ENCODE results near the gene DUSP1. TPM values are rescaled to one million over a fixed set of nuclear protein-coding genes. Genes with fewer than 3 reads are reported as not detected.

DUSP1 gene
- total and polyA plus RNA-seq, 9 of the 15 experiments (the other 6 are each of a cell fraction or from before 2014, with no cell fraction given): 2.1 to 14.2 (median 8.5) TPM

GRCh38 chr5:172770675-172771438 is at the start of gene DUSP1 (continued):
- TF ChIP-seq, protein P1, sequence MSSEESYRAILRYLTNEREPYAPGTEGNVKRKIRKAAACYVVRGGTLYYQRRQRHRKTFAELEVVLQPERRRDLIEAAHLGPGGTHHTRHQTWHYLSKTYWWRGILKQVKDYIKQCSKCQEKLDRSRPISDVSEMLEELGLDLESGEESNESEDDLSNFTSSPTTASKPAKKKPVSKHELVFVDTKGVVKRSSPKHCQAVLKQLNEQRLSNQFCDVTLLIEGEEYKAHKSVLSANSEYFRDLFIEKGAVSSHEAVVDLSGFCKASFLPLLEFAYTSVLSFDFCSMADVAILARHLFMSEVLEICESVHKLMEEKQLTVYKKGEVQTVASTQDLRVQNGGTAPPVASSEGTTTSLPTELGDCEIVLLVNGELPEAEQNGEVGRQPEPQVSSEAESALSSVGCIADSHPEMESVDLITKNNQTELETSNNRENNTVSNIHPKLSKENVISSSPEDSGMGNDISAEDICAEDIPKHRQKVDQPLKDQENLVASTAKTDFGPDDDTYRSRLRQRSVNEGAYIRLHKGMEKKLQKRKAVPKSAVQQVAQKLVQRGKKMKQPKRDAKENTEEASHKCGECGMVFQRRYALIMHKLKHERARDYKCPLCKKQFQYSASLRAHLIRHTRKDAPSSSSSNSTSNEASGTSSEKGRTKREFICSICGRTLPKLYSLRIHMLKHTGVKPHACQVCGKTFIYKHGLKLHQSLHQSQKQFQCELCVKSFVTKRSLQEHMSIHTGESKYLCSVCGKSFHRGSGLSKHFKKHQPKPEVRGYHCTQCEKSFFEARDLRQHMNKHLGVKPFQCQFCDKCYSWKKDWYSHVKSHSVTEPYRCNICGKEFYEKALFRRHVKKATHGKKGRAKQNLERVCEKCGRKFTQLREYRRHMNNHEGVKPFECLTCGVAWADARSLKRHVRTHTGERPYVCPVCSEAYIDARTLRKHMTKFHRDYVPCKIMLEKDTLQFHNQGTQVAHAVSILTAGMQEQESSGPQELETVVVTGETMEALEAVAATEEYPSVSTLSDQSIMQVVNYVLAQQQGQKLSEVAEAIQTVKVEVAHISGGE (CRISPR knock-in tag; IDR thresholded peaks at IDR 0.05): peak in 2 of 3 experiments; percentile 27 to 78; a peak in 2 of 6 replicates
- TF ChIP-seq CBX8 (IDR thresholded peaks at IDR 0.05; ENCODE audit: borderline replicate concordance, extremely low read depth, low read depth, low read length, poor library complexity, severe bottlenecking) (no peak), RAD51 (IDR thresholded peaks at IDR 0.05; ENCODE audit: borderline replicate concordance, low read depth) (peak; percentile 96), PTRF (tag; IDR thresholded peaks at IDR 0.05) (no peak), ZFPM2 (CRISPR knock-in tag; IDR thresholded peaks at IDR 0.05) (no peak), ZNF75A (CRISPR knock-in tag; IDR thresholded peaks at IDR 0.05) (no peak), GABPA (tag; conservative IDR thresholded peaks at IDR 0.05; ENCODE audit: low read depth) (no peak; the same call in 1 of the 2 replicates), L3MBTL2 (IDR thresholded peaks at IDR 0.05) (peak; percentile 95), FOSL1 (tag; conservative IDR thresholded peaks at IDR 0.05) (peak; percentile 83), NR1H2 (CRISPR knock-in tag; IDR thresholded peaks at IDR 0.05) (no peak), TCF15 (CRISPR knock-in tag; IDR thresholded peaks at IDR 0.05) (no peak), ZNF121 (CRISPR knock-in tag; conservative IDR thresholded peaks at IDR 0.05) (no peak), RUNX1 (IDR thresholded peaks at IDR 0.05; ENCODE audit: low read depth) (no peak), MXD1 (CRISPR knock-in tag; IDR thresholded peaks at IDR 0.05; ENCODE audit: borderline replicate concordance, poor library complexity, severe bottlenecking) (no peak), LEF1 (IDR thresholded peaks at IDR 0.05) (no peak), SETDB1 (IDR thresholded peaks at IDR 0.05; ENCODE audit: low read length) (no peak), NR3C1 (CRISPR knock-in tag; IDR thresholded peaks at IDR 0.05) (peak; percentile 43), NR4A1 (CRISPR knock-in tag; IDR thresholded peaks at IDR 0.05) (no peak), NR4A1 (tag; IDR thresholded peaks at IDR 0.05) (peak; percentile 72), CREB3 (tag; conservative IDR thresholded peaks at IDR 0.05; ENCODE audit: low read depth) (no peak)
- TF ChIP-seq, protein P2, sequence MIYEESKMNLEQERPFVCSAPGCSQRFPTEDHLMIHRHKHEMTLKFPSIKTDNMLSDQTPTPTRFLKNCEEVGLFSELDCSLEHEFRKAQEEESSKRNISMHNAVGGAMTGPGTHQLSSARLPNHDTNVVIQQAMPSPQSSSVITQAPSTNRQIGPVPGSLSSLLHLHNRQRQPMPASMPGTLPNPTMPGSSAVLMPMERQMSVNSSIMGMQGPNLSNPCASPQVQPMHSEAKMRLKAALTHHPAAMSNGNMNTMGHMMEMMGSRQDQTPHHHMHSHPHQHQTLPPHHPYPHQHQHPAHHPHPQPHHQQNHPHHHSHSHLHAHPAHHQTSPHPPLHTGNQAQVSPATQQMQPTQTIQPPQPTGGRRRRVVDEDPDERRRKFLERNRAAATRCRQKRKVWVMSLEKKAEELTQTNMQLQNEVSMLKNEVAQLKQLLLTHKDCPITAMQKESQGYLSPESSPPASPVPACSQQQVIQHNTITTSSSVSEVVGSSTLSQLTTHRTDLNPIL (CRISPR knock-in tag; IDR thresholded peaks at IDR 0.05): peak; percentile 73; the same call in 1 of the 2 replicates
